PC-9 (cell line): ENCODE measurements around the gene KIFAP3. TPM values are rescaled to one million over a fixed set of nuclear protein-coding genes. Genes with fewer than 3 reads are reported as not detected.
A peak's percentile ranks its signal among the peaks of the same experiment; 100 is the strongest.

Experiments used
- BruUV-seq: library from RNA; stranded (reverse); fragments of 400-500 nt; replicated peaks from 2 replicates; lab custom pipeline; 2021; lab: Mats Ljungman, UMichigan
- CTCF ChIA-PET: fragments of 300-600 bp; sonication (Branson Sonifier 250); formaldehyde crosslinking; loops from one replicate; lab custom pipeline; 2022; ENCODE audit warnings: antibody characterized with exemption; lab: Charles Lee
- POLR2A ChIA-PET: fragments of 300-600 bp; sonication (Branson Sonifier 250); formaldehyde crosslinking; loops from one replicate; lab custom pipeline; 2022; ENCODE audit warnings: antibody characterized with exemption; ENCODE audit not compliant: unreplicated experiment; lab: Charles Lee
- DNase-seq, 2 experiments: peaks; one replicate each; pipeline versions ENCODE4 v3.0.0 to v3.0.0-alpha.2; 2015 to 2022; ENCODE audit warnings: mixed read lengths in 1 of 2
- H2AFZ ChIP-seq: fragments of 200-600 bp; sonication (generic); 2 replicates; pipeline ENCODE4 v1.8.1; 2017; ENCODE audit warnings: antibody characterized with exemption
- H3F3A ChIP-seq: fragments of 200-600 bp; sonication (generic); 2 replicates; pipeline ENCODE4 v1.8.1; 2017; ENCODE audit warnings: antibody characterized with exemption, mild to moderate bottlenecking, low read depth; ENCODE audit not compliant: insufficient read depth
- H3K27ac ChIP-seq: fragments of 200-600 bp; sonication (generic); 2 replicates; pipeline ENCODE4 v1.6.1; 2016; ENCODE audit warnings: mixed run types
- H3K27me3 ChIP-seq: fragments of 200-600 bp; sonication (generic); 2 replicates; pipeline ENCODE4 v1.6.1; 2016; ENCODE audit warnings: low read depth, mixed run types; ENCODE audit not compliant: insufficient read depth
- H3K36me3 ChIP-seq: fragments of 200-600 bp; sonication (generic); 2 replicates; pipeline ENCODE4 v1.6.1; 2016; ENCODE audit warnings: low read depth, mixed run types
- H3K4me1 ChIP-seq: fragments of 200-600 bp; sonication (generic); replicated peaks from 2 replicates; pipeline ENCODE4 v1.6.1; 2016; ENCODE audit warnings: mixed run types; ENCODE audit not compliant: insufficient read depth
- H3K4me2 ChIP-seq: fragments of 200-600 bp; sonication (generic); 2 replicates; pipeline ENCODE4 v1.6.1; 2017; ENCODE audit warnings: mixed run types
- H3K4me3 ChIP-seq: fragments of 200-600 bp; sonication (generic); 2 replicates; pipeline ENCODE4 v1.6.1; 2016; ENCODE audit warnings: mixed run types
- H3K79me2 ChIP-seq: fragments of 200-600 bp; sonication (generic); 2 replicates; pipeline ENCODE4 v1.6.1; 2017; ENCODE audit warnings: low read depth, mixed run types
- H3K9me2 ChIP-seq: fragments of 200-600 bp; sonication (generic); 2 replicates; pipeline ENCODE4 v1.8.1; 2017; ENCODE audit warnings: mild to moderate bottlenecking; ENCODE audit not compliant: insufficient read depth
- H3K9me3 ChIP-seq: fragments of 200-600 bp; sonication (generic); 2 replicates; pipeline ENCODE4 v1.8.1; 2016; ENCODE audit warnings: low read depth; ENCODE audit not compliant: insufficient read depth
- H4K20me1 ChIP-seq: fragments of 200-600 bp; sonication (generic); 2 replicates; pipeline ENCODE4 v1.8.1; 2017; ENCODE audit not compliant: insufficient read depth
- CTCF ChIP-seq: fragments of 200-600 bp; sonication (generic); conservative IDR thresholded peaks from 2 replicates; pipeline ENCODE4 v1.6.1; 2017; ENCODE audit warnings: mixed run types, antibody characterized with exemption, mild to moderate bottlenecking, moderate library complexity
- EZH2 ChIP-seq: fragments of 200-600 bp; sonication (generic); IDR thresholded peaks from 2 replicates; pipeline ENCODE4 v1.8.0; 2017; ENCODE audit warnings: antibody characterized with exemption, low read depth
- intact Hi-C: fragments of 100-400 bp; cut with micrococcal nuclease; formaldehyde crosslinking; loops from one replicate; pipeline ENCODE4 v1.10.0; 2022; ENCODE audit not compliant: unreplicated experiment
- total RNA-seq: library from RNA; stranded (reverse); gene quantifications from 2 replicates; pipeline ENCODE4 v1.2.3, GENCODE V29; 2021

The KIFAP3 gene
- total RNA-seq, 1 experiment from 2014 or later: 9.7 TPM

- DNase-seq: no peak
- peak overlapping the region; percentile 96 for H2AFZ ChIP-seq
Measured at GRCh38 chr1:169892176-169892926, 182.1 kb downstream of the KIFAP3 start.

DNA sequence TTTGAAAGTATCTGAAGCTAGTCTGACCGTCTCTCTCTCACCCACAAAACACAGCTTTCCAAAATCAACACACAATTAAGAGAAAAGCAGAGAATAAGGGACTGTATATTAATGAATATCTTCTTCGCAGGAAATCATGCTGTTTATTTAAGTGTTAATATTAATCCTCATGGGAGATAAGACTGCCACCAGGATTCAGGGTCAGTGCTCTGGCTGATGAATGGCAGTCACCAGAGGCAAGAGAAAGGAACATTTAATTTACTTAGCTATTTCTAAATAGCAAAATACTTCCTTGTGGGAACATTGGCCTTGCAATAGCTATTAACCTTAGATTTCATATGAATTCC is 183.0 kb downstream of the KIFAP3 start:
- H3K4me3 ChIP-seq: peak overlapping the region; percentile 68
- no peaks in the 10 kb centered on the region for H3K9me2 ChIP-seq
- peaks cover 33% of the 10 kb centered on the region for H3K4me1 ChIP-seq
- intact Hi-C loops: loop anchor here (10.0 kb wide), 1 partner anchor 643 kb away; the partner anchor contains the start of gene GORAB
- H3K79me2 ChIP-seq: peaks cover 58% of the 10 kb centered on the region
- TF ChIP-seq EZH2 (no peak), CTCF (no peak)
- DNase-seq: no peak
- H3K9me3 ChIP-seq: no peaks in the 10 kb centered on the region
- CTCF ChIA-PET: no interaction called here
- no TSS peak for BruUV-seq
- H3K36me3 ChIP-seq: peaks cover 11% of the 10 kb centered on the region
- POLR2A ChIA-PET: no interaction called here
- H3K27me3 ChIP-seq: no peaks in the 10 kb centered on the region
- peak overlapping the region; percentile 89 for H3K4me2 ChIP-seq
- peak overlapping the region; percentile 91 for H3K27ac ChIP-seq
- peaks cover 35% of the 10 kb centered on the region for H3F3A ChIP-seq
- H2AFZ ChIP-seq: 0 out of 2 replicates have a peak overlapping the region, but pooled peaks have one; percentile 31
- H4K20me1 ChIP-seq: no peaks in the 10 kb centered on the region

More at GRCh38 chr1:169892176-169892926, 182.1 kb downstream of the KIFAP3 start:
- H3K9me3 ChIP-seq: no peaks in the 10 kb centered on the region
- TF ChIP-seq CTCF: no peak
- TF ChIP-seq EZH2: no peak
- H3K4me3 ChIP-seq: peak overlapping the region; percentile 68
- POLR2A ChIA-PET: no interaction called here
- peak overlapping the region; percentile 89 for H3K4me2 ChIP-seq
- peaks cover 35% of the 10 kb centered on the region for H3F3A ChIP-seq
- peaks cover 33% of the 10 kb centered on the region for H3K4me1 ChIP-seq
- TSS peak; percentile 62 for BruUV-seq
- CTCF ChIA-PET: no interaction called here
- H4K20me1 ChIP-seq: no peaks in the 10 kb centered on the region
- H3K9me2 ChIP-seq: no peaks in the 10 kb centered on the region
- intact Hi-C loops: loop anchor here (10.0 kb wide), 1 partner anchor 642 kb away; the partner anchor contains the start of gene GORAB
- H3K36me3 ChIP-seq: peaks cover 2% of the 10 kb centered on the region; the same call in 1 of the 2 replicates
- no peaks in the 10 kb centered on the region for H3K27me3 ChIP-seq
- peaks cover 52% of the 10 kb centered on the region for H3K79me2 ChIP-seq
- H3K27ac ChIP-seq: peak overlapping the region; percentile 91

DNA sequence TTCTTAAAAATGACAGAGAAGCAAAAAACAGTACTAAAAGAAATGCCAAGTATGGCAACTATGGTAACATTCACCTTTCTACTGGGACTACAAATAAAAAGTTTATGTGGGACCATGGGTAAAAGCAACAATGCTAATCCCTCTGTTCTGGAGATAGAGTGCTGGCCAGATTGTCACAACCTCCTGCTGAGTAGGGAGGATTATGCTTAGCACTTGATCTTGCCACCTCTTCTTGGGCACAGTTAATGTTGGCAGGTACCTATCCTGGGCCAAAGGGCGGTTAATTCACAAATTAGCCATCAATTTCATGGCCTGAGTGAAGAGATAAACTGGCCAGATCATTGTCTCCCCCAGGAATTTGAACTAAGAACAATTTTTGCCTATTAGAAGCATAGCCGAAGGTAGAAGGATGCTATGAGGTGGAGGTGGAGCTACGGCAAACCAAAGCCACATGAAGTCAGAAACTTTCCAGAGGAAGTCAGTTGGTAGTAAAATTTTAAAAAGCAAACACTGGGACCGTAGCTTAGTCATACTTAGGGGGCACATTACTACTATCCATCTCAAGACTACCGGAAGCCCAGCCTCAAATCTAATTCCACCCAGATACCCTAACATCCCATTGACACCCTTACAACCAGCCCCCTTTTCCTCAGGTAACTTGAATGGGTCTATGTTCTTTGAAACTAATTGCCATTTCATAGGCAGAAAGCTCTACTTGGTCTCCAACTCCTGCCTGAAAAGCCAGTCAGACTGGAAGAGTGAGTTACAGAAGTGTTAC is 183.5 kb downstream of the KIFAP3 start:
- Histone ChIP-seq H3K27me3 (no peaks in the 10 kb centered on the region), H3K9me2 (no peaks in the 10 kb centered on the region), H3K4me2 (peak overlapping the region; percentile 89), H3K4me1 (peaks cover 33% of the 10 kb centered on the region), H3K79me2 (peaks cover 63% of the 10 kb centered on the region), H3K27ac (peak overlapping the region; percentile 91), H3F3A (peaks cover 35% of the 10 kb centered on the region), H2AFZ (0 out of 2 replicates have a peak overlapping the region, but pooled peaks have one; percentile 31), H3K9me3 (no peaks in the 10 kb centered on the region), H3K36me3 (peaks cover 16% of the 10 kb centered on the region), H4K20me1 (no peaks in the 10 kb centered on the region), H3K4me3 (peak overlapping the region; percentile 68)
- ChIA-PET CTCF (no interaction called here), POLR2A (no interaction called here)
- TF ChIP-seq EZH2 (no peak), CTCF (no peak)
- no TSS peak for BruUV-seq
- intact Hi-C loops: loop anchor here (10.0 kb wide), 1 partner anchor 644 kb away; the partner anchor contains the start of gene GORAB
- DNase-seq: peak; percentile 51 to 84
